MM.1S (cell line): Measurements from ENCODE around the gene PDIA2.

Experiments
- EZH2 ChIP-seq: fragments of 300-600 bp; sonication (generic); optimal IDR thresholded peaks from 2 replicates; pipeline ENCODE3; 2017; ENCODE audit warnings: low read depth, mild to moderate bottlenecking, antibody characterized with exemption, low read length, mixed read lengths
- EZH2phosphoT487 ChIP-seq: fragments of 300-600 bp; sonication (generic); IDR thresholded peaks from 2 replicates; pipeline ENCODE4 v1.6.1; 2018; ENCODE audit warnings: antibody characterized with exemption, low read length
- TF ChIP-seq, protein P1 (sequence below): fragments of 300-600 bp; sonication (generic); IDR thresholded peaks from 2 replicates; pipeline ENCODE4 v1.5.1; 2016; ENCODE audit warnings: antibody characterized with exemption, low read length, mixed read lengths

DNA sequence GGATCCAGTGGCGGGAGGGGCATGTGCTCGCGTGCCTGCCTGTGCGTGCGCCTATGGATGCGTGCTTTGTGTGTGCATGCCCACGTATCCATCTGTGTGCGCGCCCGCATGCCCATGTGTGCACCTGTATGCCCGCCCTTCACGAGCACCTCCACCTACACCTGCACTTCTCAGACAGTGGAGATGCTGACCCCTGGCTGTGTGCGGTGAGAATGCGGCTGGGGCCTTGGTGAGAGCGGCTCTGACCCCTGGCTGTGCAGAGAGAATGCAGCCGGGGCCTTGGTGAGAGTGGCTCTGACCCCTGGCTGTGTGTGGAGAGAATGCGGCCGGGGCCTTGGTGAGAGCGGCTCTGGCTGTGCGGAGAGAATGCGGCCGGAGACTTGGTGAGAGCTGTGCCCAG, 35.7 kb downstream of the PDIA2 start:
- TF ChIP-seq, protein P1, sequence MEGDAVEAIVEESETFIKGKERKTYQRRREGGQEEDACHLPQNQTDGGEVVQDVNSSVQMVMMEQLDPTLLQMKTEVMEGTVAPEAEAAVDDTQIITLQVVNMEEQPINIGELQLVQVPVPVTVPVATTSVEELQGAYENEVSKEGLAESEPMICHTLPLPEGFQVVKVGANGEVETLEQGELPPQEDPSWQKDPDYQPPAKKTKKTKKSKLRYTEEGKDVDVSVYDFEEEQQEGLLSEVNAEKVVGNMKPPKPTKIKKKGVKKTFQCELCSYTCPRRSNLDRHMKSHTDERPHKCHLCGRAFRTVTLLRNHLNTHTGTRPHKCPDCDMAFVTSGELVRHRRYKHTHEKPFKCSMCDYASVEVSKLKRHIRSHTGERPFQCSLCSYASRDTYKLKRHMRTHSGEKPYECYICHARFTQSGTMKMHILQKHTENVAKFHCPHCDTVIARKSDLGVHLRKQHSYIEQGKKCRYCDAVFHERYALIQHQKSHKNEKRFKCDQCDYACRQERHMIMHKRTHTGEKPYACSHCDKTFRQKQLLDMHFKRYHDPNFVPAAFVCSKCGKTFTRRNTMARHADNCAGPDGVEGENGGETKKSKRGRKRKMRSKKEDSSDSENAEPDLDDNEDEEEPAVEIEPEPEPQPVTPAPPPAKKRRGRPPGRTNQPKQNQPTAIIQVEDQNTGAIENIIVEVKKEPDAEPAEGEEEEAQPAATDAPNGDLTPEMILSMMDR = no peak
- TF ChIP-seq EZH2 (no peak), EZH2phosphoT487 (no peak)
